HepG2 (cell line): Measurements from ENCODE around the gene GIMAP7. TPM values are rescaled to one million over a fixed set of nuclear protein-coding genes. Genes with fewer than 3 reads are reported as not detected.

Experiments
- ATAC-seq: fragments of 200-7000 bp; cut with Tn5 transposase; 3 replicates; pipeline ENCODE4 v1.9.1; 2020; ENCODE audit warnings: mild to moderate bottlenecking, moderate library complexity
- BruUV-seq: library from RNA; stranded (reverse); fragments of 400-500 nt; replicated peaks from 2 replicates; lab custom pipeline; 2021; lab: Mats Ljungman, UMichigan
- CTCF ChIA-PET: fragments of 300-600 bp; formaldehyde crosslinking; extraction: SDS; loops from one replicate; lab custom pipeline; 2021; ENCODE audit warnings: low total read pairs, inconsistent platforms, low intra/inter-chr PET ratio; lab: Yijun Ruan, JAX
- POLR2A ChIA-PET: fragments of 350-600 bp; sonication (Branson Sonifier 250); formaldehyde crosslinking; loops from one replicate; lab custom pipeline; 2020; ENCODE audit warnings: antibody characterized with exemption, inconsistent platforms; lab: Yijun Ruan, JAX
- DNase-seq: peaks from one replicate; pipeline ENCODE4 v3.0.0-alpha.2; 2015; ENCODE audit warnings: low spot score
- FAIRE-seq: peaks from 3 replicates; lab custom pipeline; 2011; peaks lifted over from hg19 to GRCh38; lab: Jason Lieb, UNC
- H2AFZ ChIP-seq: one replicate; pipeline ENCODE4 v1.6.1; 2011; ENCODE audit warnings: low read length, inconsistent platforms
- H3K27ac ChIP-seq: fragments of 300-600 bp; 3 replicates; pipeline ENCODE4 v1.8.0; 2011; ENCODE audit warnings: mixed run types, mild to moderate bottlenecking, mixed read lengths, low read length, inconsistent platforms; ENCODE audit not compliant: insufficient read depth; ENCODE audit errors: extremely low read length
- H3K27me3 ChIP-seq, 2 experiments: fragments of 200-600 bp in 1 of 2; 2 replicates in 1 of 2; 3 replicates in 1 of 2; pipeline versions ENCODE4 v1.6.0 to v1.8.0; 2011; ENCODE audit warnings: low read length in 2 of 2, mild to moderate bottlenecking in 2 of 2, moderate library complexity in 2 of 2, inconsistent platforms in 1 of 2; ENCODE audit not compliant: insufficient read depth in 2 of 2, control insufficient read depth in 1 of 2
- H3K36me3 ChIP-seq, 2 experiments: fragments of 200-600 bp in 1 of 2; replicated peaks in 1 of 2; 2 replicates in 1 of 2; 3 replicates in 1 of 2; pipeline versions ENCODE4 v1.5.1 to v1.8.0; 2011; ENCODE audit warnings: low read length in 2 of 2, inconsistent platforms in 1 of 2; ENCODE audit not compliant: insufficient read depth in 2 of 2, control insufficient read depth in 1 of 2
- H3K4me1 ChIP-seq: 2 replicates; pipeline ENCODE4 v1.5.1; 2012; ENCODE audit warnings: low read length, inconsistent platforms; ENCODE audit not compliant: insufficient read depth
- H3K4me2 ChIP-seq: 2 replicates; pipeline ENCODE4 v1.6.0; 2011; ENCODE audit warnings: low read depth, low read length, inconsistent platforms
- H3K4me3 ChIP-seq, 3 experiments: fragments of 200-600 bp in 1 of 3; sonication (generic), shearing (Covaris generic) in 1 of 3; replicated peaks in 1 of 3; 2 replicates each; pipeline ENCODE4 v1.5.1; 2011 to 2016; ENCODE audit warnings: low read length in 3 of 3, inconsistent platforms in 2 of 3, low read depth in 2 of 3, mild to moderate bottlenecking in 2 of 3, control low read depth in 1 of 3, mixed read lengths in 1 of 3; ENCODE audit not compliant: insufficient read depth in 1 of 3
- H3K79me2 ChIP-seq: one replicate; pipeline ENCODE4 v1.6.1; 2011; ENCODE audit warnings: low read length, inconsistent platforms; ENCODE audit not compliant: insufficient read depth
- H3K9ac ChIP-seq: 2 replicates; pipeline ENCODE4 v1.6.0; 2011; ENCODE audit warnings: mild to moderate bottlenecking, low read depth, low read length, inconsistent platforms; ENCODE audit not compliant: insufficient read depth
- H3K9me3 ChIP-seq: 2 replicates; pipeline ENCODE4 v1.5.1; 2012; ENCODE audit warnings: mild to moderate bottlenecking, low read length
- H4K20me1 ChIP-seq: 2 replicates; pipeline ENCODE4 v1.6.0; 2011; ENCODE audit warnings: inconsistent platforms, mild to moderate bottlenecking, low read length, moderate library complexity; ENCODE audit not compliant: insufficient read depth
- FOXM1 ChIP-seq: sonication (generic); formaldehyde crosslinking; IDR thresholded peaks from 2 replicates; pipeline ENCODE4 v1.5.0; 2020; ENCODE audit warnings: missing genetic modification reagents
- JARID2 ChIP-seq: sonication (generic); formaldehyde crosslinking; IDR thresholded peaks from 2 replicates; pipeline ENCODE4 v1.8.1; 2023; ENCODE audit warnings: missing genetic modification reagents, inconsistent platforms; ENCODE audit not compliant: insufficient replicate concordance
- MATR3 ChIP-seq: sonication (generic); formaldehyde crosslinking; IDR thresholded peaks from 2 replicates; pipeline ENCODE4 v1.4.0; 2020; ENCODE audit warnings: missing genetic modification reagents
- MBD4 ChIP-seq: IDR thresholded peaks from 2 replicates; pipeline ENCODE4 v1.6.1; 2012; ENCODE audit warnings: low read length, inconsistent platforms, borderline replicate concordance
- MIXL1 ChIP-seq: IDR thresholded peaks from 2 replicates; pipeline ENCODE4 v1.6.1; 2016
- NCOA2 ChIP-seq: sonication (generic); formaldehyde crosslinking; IDR thresholded peaks from 2 replicates; pipeline ENCODE4 v1.8.0; 2022; ENCODE audit warnings: inconsistent platforms
- PHF5A ChIP-seq: IDR thresholded peaks from one replicate; pipeline ENCODE4 v1.6.1; 2018; ENCODE audit warnings: low read depth, missing genetic modification reagents; ENCODE audit not compliant: unreplicated experiment
- RBM22 ChIP-seq: fragments of 200-400 bp; formaldehyde crosslinking; optimal IDR thresholded peaks from 2 replicates; pipeline ENCODE3; 2017; ENCODE audit warnings: mild to moderate bottlenecking, low read length, moderate library complexity
- RELA ChIP-seq: sonication (generic); formaldehyde crosslinking; IDR thresholded peaks from 2 replicates; pipeline ENCODE4 v1.4.0; 2020; ENCODE audit warnings: missing genetic modification reagents
- RXRA ChIP-seq: sonication (generic); formaldehyde crosslinking; IDR thresholded peaks from 2 replicates; pipeline ENCODE4 v1.5.1; 2020; ENCODE audit warnings: missing genetic modification reagents
- ZFP1 ChIP-seq: IDR thresholded peaks from 2 replicates; pipeline ENCODE4 v1.6.1; 2016
- ZFYVE20 ChIP-seq: sonication (generic); formaldehyde crosslinking; IDR thresholded peaks from 2 replicates; pipeline ENCODE4 v1.8.0; 2023; ENCODE audit warnings: low read depth, mild to moderate bottlenecking, moderate library complexity, missing genetic modification reagents, borderline replicate concordance
- ZNF136 ChIP-seq: sonication (generic); formaldehyde crosslinking; IDR thresholded peaks from 2 replicates; pipeline ENCODE4 v1.8.1; 2022; ENCODE audit warnings: low read depth, mild to moderate bottlenecking, moderate library complexity, missing genetic modification reagents
- ZNF616 ChIP-seq: sonication (generic); formaldehyde crosslinking; IDR thresholded peaks from 2 replicates; pipeline ENCODE4 v1.5.0; 2020; ENCODE audit warnings: low read depth, mild to moderate bottlenecking, missing genetic modification reagents
- ZNF629 ChIP-seq: sonication (generic); formaldehyde crosslinking; conservative IDR thresholded peaks from 2 replicates; pipeline ENCODE4 v1.5.0; 2020; ENCODE audit warnings: missing genetic modification reagents
- ZNF780A ChIP-seq: sonication (generic); formaldehyde crosslinking; IDR thresholded peaks from 2 replicates; pipeline ENCODE4 v1.8.0; 2022; ENCODE audit warnings: mild to moderate bottlenecking, missing genetic modification reagents, moderate library complexity
- WGBS: methylation state at CpG from one replicate; pipeline ENCODE4 v1.1.6; 2017; ENCODE audit warnings: low lambda C conversion rate; 5-methylcytosine and 5-hydroxymethylcytosine counted together
- in situ Hi-C: cut with HindIII; loops from 2 replicates; pipeline ENCODE4 v1.10.0; 2017; ENCODE audit warnings: low pct_unique_long_range_greater_than_20kb; ENCODE audit not compliant: extremely low pct_ligation_motif_present
- intact Hi-C: fragments of 100-400 bp; cut with micrococcal nuclease; formaldehyde crosslinking; loops from one replicate; pipeline ENCODE4 v1.10.0; 2022; ENCODE audit not compliant: unreplicated experiment
- polyA plus RNA-seq, 8 experiments: library from polyadenylated mRNA; depleted of rRNA in 3 of 8; stranded (reverse) in 7 of 8; unstranded in 1 of 8; fragments of >200 nt; fragmentation: Illumina TruSeq in 4 of 8; extraction: Trizol in 4 of 8; gene quantifications; 2 replicates each; pipeline versions ENCODE4 v1.2.1 to v1.2.3, GENCODE V29; 2011 to 2016; ENCODE audit warnings: low read depth in 4 of 8, missing spikeins in 1 of 8, mixed read lengths in 1 of 8; ENCODE audit not compliant: insufficient read depth in 1 of 8
- total RNA-seq, 5 experiments: library from RNA; depleted of rRNA; stranded (reverse); fragments of >200 nt; fragmentation: Illumina TruSeq; extraction: Trizol; gene quantifications; 2 replicates each; pipeline ENCODE4 v1.2.3, GENCODE V29; 2016; ENCODE audit warnings: low read depth in 1 of 5
- TF ChIP-seq, protein P1 (sequence below): IDR thresholded peaks from 2 replicates; pipeline ENCODE4 v1.6.1; 2012; ENCODE audit warnings: low read length, improper control_type of control experiment

GIMAP7 gene
- total and polyA plus RNA-seq, 2 of the 13 experiments (the other 11 are each of a cell fraction or from before 2014, with no cell fraction given) = not detected

DNA sequence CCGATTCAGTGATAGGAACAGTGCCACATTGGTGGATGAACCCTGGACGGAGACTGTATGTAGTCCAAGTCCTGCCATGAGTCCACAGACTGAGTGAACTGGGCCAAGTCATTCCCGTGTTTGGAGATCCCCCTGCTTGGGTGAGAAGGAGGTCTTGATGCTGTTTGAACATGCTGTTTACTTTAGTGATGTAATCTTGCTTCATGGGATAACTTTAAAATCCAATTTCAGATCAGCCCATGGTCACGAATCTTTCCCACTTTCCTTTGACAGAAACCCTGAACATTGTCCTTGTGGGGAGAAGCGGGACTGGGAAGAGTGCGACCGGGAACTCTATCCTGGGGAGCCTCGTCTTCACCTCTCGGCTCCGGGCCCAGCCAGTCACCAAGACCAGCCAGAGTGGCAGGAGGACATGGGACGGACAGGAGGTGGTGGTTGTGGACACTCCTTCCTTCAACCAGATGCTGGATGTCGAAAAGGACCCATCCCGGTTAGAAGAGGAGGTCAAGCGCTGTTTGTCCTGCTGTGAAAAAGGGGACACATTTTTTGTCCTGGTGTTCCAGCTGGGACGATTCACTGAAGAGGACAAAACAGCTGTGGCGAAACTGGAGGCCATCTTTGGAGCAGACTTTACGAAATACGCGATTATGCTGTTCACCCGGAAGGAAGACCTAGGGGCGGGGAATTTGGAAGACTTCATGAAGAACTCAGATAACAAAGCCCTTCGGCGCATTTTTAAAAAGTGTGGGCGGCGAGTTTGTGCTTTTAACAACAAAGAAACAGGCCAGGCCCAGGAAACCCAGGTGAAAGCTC lies 37.6 kb upstream of the GIMAP7 start:
- no peak for DNase-seq
- no peaks in the 10 kb centered on the region for H4K20me1 ChIP-seq
- no peaks in the 10 kb centered on the region for H3K79me2 ChIP-seq
- WGBS = 47% methylated on average over 23 of the region's 25 CpGs
- H3K9ac ChIP-seq = no peak overlapping the region
- FAIRE-seq = no peak
- H3K4me1 ChIP-seq = peaks cover 3% of the 10 kb centered on the region
- CTCF ChIA-PET = no interaction called here
- POLR2A ChIA-PET = no interaction called here
- no peak overlapping the region for H3K27ac ChIP-seq
- no TSS peak for BruUV-seq
- no peak for ATAC-seq
- no peaks in the 10 kb centered on the region for H3K36me3 ChIP-seq
- no peak overlapping the region for H2AFZ ChIP-seq
- intact Hi-C loops = no loop called here
- H3K27me3 ChIP-seq = peaks cover 3 to 57% of the 10 kb centered on the region in 2 experiments; a peak in 3 of 5 replicates
- in situ Hi-C loops = no loop called here
- no peak for TF ChIP-seq MIXL1 (CRISPR knock-in tag)
- no peak for TF ChIP-seq MBD4
- TF ChIP-seq NCOA2 (CRISPR knock-in tag) = no peak
- no peak for TF ChIP-seq ZFP1
- no peak for TF ChIP-seq RELA (CRISPR knock-in tag)
- no peaks in the 10 kb centered on the region for H3K9me3 ChIP-seq
- no peak overlapping the region for H3K4me3 ChIP-seq
- no peak overlapping the region for H3K4me2 ChIP-seq

DNA sequence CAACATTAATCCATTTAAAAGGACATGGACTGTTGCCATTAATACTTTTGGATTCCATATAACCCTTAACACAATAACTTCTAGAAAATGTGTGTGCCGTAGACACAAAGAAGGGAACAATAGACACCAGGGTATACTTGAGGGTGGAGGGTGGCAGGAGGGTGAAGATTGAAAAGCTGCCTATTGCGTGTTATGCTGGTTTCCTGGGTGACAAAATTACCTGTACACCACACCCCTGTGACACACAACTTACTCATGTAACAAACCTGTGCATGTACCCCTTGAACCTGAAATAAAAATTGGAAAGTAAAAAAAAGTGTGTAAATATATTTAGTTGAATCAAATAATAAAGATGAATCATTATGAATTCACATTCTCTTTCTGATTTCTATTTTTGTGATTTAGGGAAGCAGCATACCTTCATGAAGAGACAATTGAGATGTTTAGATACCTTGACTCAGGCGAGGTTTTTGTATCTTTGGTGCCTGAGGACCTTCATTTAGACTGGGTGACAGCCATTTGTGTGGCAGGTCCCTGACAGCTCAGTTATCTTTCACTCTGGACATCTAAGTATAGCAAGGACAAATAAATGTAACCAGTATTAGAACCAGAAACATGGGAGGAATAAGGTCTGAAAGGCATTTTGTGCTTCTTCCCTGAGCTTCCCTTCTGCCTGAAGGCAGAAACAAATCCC lies 35.5 kb upstream of the GIMAP7 start:
- 22% methylated on average over 3 of the region's 3 CpGs for WGBS
- Histone ChIP-seq H3K9ac (no peak overlapping the region), H3K27ac (no peak overlapping the region), H3K27me3 (peaks cover 1 to 51% of the 10 kb centered on the region in 2 experiments; a peak in 3 of 5 replicates), H3K79me2 (no peaks in the 10 kb centered on the region), H4K20me1 (no peaks in the 10 kb centered on the region), H3K4me3 (no peak overlapping the region), H2AFZ (no peak overlapping the region), H3K9me3 (no peaks in the 10 kb centered on the region), H3K36me3 (no peaks in the 10 kb centered on the region), H3K4me2 (no peak overlapping the region), H3K4me1 (no peaks in the 10 kb centered on the region)
- ATAC-seq (no peak), DNase-seq (no peak), FAIRE-seq (no peak)
- ChIA-PET CTCF (no interaction called here), POLR2A (no interaction called here)
- no TSS peak for BruUV-seq
- in situ Hi-C loops (no loop called here), intact Hi-C loops (no loop called here)
- TF ChIP-seq ZNF616 (CRISPR knock-in tag) (no peak), RXRA (CRISPR knock-in tag) (no peak), PHF5A (CRISPR knock-in tag) (no peak), ZFYVE20 (CRISPR knock-in tag) (no peak), ZNF136 (CRISPR knock-in tag) (no peak), RBM22 (no peak), JARID2 (CRISPR knock-in tag) (no peak), ZNF629 (CRISPR knock-in tag) (no peak), FOXM1 (CRISPR knock-in tag) (no peak), MATR3 (CRISPR knock-in tag) (no peak), ZNF780A (no peak)
- TF ChIP-seq, protein P1, sequence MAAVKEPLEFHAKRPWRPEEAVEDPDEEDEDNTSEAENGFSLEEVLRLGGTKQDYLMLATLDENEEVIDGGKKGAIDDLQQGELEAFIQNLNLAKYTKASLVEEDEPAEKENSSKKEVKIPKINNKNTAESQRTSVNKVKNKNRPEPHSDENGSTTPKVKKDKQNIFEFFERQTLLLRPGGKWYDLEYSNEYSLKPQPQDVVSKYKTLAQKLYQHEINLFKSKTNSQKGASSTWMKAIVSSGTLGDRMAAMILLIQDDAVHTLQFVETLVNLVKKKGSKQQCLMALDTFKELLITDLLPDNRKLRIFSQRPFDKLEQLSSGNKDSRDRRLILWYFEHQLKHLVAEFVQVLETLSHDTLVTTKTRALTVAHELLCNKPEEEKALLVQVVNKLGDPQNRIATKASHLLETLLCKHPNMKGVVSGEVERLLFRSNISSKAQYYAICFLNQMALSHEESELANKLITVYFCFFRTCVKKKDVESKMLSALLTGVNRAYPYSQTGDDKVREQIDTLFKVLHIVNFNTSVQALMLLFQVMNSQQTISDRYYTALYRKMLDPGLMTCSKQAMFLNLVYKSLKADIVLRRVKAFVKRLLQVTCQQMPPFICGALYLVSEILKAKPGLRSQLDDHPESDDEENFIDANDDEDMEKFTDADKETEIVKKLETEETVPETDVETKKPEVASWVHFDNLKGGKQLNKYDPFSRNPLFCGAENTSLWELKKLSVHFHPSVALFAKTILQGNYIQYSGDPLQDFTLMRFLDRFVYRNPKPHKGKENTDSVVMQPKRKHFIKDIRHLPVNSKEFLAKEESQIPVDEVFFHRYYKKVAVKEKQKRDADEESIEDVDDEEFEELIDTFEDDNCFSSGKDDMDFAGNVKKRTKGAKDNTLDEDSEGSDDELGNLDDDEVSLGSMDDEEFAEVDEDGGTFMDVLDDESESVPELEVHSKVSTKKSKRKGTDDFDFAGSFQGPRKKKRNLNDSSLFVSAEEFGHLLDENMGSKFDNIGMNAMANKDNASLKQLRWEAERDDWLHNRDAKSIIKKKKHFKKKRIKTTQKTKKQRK = no peak
